ENCODE data around the gene SCRG1.

The SCRG1 gene

DNA sequence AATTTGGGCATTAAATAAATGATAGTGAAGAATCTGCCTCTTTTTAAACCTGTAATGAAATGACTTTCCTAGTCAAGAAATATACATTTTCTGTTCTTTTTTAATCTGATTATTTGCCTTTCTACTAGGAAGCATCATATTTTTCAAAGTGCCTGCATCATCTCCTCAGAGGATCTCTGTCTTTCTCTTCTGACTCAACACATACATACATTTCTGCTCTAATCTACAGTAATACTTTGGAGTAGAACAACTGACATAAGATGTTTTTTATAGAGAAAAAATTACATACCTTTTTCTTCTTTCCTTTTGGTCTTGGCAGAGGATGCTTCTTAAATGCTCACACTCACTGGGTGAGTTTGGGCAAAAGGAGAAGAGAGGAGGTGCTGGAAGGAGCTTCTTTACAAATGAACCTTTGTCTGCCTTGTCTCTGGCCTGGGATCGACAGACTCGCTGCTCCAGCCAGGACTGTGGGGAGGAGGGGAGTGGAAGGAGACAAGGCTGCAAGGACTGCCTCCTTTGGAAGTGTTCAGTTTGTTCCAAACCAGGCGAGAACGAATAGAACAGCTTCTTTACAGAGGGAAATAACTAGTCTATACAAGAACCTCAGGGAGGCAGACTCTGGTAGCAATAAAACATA, at the start of gene SCRG1:
Gene SCRG1 (minus strand): TSS at position 338 of the 637 bp plus-strand sequence. CDS start 7,702 bp downstream, outside the sequence.
- no peak for DNase-seq (ENCODE audit: low read depth in 2 of 2)

DNA sequence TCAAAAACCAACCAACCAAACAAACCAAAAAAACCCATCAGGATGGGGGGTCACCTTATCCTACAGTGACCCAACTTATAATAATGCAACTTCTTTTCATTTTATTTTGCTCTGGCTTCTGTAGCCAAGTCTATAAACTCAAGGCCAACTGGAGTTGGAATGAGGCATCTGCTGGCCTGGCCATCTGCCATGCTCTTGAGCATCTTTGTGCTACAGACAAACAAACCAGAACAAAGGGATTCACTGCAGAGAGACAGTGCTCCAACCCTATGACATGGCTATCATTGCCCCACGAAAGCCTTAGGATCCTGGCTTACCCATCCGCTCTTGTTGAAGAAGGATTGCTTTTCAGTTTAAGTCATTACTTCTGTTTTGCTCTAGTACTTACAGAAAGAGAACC, 49.2 kb upstream of the SCRG1 start:
- DNase-seq (ENCODE audit: low read depth in 2 of 2), result no peak

DNA sequence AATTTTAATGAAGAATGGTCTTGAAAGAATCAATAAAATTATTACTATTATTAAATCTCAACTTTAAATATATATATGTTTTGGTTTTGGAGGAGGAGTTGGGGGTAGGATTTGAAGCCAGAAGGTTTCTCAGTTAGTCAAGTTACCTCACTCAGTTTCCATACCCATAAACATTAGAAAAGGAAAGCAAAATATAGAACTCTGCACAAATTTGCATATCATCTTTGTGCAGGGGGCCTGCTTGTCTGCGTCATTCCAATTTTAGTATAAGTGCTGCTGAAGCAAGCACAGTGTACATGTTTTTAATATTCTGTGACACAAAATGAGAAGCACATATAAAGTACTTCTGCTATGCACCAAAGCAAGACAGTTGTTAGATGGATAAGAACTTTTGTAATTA, 47.5 kb upstream of the SCRG1 start:
- DNase-seq (ENCODE audit: low read depth in 2 of 2), result no peak

DNA sequence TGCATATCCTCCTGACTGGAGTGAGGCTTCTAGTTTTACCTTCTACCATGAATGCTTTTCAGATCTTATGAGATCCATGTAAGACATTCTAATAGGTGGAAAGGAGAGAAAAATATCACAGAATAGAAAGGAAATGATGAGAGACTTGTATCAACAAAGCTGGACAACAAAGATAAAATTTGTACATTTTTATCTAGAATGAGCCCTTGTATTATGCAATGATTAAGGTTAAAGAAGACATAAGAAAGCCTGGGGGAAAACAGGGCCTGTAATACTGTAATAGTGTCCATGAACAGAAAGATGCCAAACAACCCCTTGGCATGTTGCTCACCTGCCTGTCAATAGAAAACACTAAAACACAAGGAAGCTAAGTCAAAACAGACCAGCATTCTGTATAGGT, 44.2 kb upstream of the SCRG1 start:
- no peak for DNase-seq (ENCODE audit: low read depth in 2 of 2)

DNA sequence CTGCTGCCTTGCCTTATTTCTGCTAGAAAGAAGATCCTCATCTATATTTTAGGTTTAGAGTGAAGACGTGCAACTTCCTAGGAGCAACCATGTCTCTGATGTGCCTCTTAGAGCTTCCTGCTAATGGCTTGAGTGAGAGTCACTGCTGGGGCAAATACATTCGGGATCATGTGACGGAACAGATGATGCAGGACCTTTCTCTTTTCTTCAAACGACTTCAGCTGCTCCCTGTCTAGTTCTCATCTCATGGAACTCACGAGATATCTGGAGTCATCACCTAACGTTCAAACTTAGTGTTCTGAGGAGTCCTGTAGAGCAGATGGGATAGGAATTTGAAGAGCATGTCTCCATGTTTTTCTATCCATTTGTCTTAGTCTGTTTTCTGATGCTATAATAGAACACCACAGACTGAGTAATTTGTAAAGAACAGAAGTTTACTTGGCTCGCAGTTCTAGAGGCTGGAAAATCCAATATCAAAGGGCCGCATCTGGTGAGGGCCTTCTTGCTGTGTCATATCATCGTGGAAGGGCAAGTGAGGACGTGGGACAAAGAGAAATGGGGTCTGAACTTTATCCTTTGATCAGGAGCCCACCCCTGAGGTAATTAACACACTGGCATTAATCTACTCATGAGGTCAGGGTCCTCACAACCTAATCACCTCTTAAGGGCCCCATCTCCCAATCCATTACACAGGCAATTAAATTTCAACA, 43.5 kb upstream of the SCRG1 start:
- DNase-seq (ENCODE audit: low read depth in 2 of 2), result no peak

DNA sequence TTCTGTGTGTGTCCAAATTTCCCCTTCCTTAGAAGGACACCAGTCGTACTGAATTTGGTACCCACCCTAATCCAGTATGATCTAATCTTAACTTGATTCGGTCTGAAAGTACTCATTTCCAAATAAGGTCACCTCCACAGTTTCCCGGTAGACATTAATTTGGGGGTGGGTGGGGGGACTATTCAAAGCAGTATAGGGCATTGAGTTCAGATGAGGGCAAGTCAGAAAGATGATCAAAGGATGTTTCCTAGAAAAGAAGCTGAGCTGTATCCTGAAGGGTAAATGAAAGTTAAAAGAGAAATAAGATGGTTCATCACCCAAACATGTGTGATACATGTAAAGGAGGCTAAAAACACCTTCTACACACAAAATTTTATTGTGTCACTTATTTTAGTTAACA, 42.0 kb upstream of the SCRG1 start:
- DNase-seq (ENCODE audit: low read depth in 2 of 2), result no peak

DNA sequence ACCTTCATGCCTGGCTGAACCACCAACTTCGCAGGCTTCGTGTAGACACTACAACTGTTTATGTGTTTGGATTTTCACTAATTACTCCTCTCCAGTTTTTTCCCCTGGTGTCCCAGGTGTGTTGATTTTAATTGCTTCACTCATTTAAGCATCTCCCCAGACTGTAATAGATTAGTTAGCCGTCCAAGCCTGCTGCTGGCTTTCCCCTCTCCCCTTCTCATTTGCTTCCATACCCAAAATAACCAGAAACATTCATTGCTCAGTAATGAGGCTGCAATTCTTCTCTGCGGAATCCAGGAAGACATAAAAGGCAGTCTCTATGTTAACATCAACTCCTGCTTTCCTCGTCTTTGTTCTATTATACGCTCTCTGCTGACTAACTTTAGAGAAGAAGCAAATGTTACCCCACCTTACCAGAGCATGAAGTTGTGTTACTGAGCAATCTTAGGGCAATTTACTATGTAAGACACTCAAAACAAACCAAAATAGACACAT, 37.9 kb upstream of the SCRG1 start:
- no peak for DNase-seq (ENCODE audit: low read depth in 2 of 2)

DNA sequence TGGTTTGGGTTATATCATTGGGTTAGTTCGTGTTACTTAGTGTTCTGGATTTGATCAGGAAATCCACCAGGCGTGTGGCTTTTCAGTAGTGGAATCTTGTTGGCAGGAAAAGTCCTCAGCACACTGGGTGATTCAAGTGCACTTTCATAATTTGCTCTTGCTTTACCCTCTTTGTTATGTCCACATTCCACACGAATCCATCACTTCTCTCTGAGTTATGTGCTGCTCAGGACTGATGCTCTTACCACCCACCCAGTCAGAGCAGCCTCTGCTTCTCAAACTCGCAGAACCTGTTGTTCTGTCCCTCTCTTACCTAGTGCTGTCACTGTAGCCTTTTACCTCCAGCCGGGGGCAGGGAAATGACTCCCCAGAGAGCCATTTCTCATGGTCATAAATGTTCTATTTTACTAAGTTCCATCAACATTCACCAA, 37.2 kb upstream of the SCRG1 start:
- DNase-seq (ENCODE audit: low read depth in 2 of 2), result no peak

DNA sequence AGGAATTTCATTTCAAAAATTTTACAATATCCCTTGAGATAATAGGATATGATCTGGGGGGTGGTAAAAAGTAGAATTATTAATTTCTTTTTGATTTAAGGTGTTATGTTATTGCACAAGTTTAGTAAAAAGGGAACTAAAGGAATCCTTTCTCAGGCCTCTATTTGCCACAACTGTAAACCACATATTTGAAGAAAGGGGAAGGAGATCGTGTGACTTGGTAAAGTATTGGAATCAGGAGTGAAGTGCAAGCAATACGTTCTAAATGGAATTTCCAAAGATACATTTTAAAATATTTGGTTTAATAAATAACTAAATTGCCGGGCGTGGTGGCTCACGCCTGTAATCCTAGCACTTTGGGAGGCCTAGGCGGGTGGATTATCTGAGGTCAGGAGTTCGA, 35.3 kb upstream of the SCRG1 start:
- no peak for DNase-seq (ENCODE audit: low read depth in 2 of 2)

DNA sequence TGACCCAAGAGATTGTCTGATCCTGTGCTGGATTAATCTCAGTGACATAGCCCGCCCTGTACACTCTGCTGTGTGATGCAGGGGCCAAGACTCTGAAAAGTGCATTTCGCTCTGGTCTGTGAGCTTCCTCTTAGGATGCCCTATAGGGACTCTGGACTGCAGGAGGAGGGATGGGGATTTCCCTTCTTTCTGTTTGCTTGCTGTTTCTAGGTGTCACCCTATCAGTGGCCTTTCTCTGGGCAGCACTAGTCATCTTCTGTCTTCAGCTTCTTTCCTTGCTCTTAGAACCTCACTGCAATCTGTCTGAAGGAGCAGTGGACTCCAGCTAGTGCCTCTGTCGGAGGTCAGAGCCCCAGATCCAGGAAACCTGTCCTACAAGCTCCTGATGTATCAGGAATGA, 34.5 kb upstream of the SCRG1 start:
- no peak for DNase-seq (ENCODE audit: low read depth in 2 of 2)

DNA sequence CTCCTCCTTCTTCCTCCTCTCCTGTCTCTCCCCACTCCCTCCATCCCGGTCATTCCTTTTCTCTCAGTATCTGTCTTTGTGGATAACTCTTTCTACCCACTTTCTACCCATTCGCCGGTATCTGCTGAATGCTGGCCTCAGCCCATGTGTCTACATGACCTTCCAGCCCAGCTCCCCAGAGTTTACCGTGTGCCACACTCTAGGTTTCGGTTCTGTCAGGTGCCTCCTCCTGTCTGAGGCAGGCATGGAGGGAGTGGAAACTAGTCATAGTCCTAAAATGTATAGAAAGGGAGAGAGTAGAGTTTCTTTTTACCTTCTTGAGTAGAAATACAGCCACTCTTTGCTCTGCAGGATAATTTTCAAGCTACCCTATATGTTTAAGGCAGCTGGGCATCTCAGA, 33.5 kb upstream of the SCRG1 start:
- DNase-seq (ENCODE audit: low read depth in 2 of 2), result no peak

DNA sequence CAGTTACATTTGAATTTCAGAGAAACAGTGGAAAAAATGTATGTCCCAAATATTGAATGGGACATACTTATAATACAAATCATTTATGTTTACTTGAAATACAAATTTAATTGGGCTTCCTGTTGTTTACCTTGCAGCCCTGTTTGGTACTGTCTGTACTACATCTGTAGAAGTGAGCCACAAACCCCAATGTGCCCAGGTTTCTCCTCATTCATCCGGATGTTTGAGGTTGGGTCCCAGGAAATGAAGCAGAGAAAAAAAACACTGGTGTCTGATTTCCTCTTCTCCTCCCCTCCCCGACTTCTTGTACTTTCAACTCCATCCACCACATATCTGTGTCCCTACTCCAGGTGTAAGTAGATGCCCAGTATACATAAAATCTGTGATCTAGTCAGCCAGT, 27.1 kb upstream of the SCRG1 start:
- no peak for DNase-seq (ENCODE audit: low read depth in 2 of 2)

DNA sequence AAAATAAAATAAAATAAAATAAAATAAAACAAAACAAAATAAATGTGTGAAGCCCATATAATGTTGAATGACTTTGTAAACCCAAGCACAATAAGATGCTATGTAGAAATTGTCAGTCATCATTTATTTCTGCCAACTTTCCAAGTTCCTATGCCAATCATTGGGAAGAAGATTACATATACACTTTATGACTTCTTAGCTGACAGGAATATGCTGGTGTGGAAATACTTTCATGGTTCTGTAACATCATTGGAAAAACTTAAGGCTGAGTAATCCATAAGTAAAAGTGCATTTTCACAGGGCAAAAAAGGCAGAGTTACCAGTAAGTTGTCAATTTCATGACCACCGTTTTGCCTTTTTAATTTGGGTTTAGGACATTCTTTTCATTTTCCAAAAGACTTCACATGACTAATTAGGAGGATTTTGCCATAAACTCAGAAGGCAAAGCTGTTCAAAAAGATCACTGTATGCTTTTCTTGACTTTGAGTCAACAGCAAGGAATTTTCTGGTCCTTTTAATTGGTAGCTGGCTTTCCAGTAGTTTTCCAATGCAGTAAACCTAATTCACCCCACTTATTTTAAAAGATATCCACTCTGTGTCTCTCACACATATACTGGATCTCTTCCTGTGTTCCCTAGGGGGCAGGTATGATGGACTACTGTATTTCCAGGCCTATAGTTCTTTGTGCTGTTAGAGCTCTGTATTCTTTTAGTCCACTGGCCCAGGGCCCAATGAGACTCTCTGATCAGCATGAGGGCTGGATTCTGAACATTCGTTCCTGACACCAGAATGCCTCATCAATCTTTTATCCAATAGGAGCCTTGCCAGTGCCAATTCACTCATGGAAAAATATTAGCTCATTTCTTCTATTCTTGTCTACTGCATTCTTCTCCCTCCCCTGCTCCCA, 26.2 kb upstream of the SCRG1 start:
- DNase-seq (ENCODE audit: low read depth in 2 of 2), result no peak

DNA sequence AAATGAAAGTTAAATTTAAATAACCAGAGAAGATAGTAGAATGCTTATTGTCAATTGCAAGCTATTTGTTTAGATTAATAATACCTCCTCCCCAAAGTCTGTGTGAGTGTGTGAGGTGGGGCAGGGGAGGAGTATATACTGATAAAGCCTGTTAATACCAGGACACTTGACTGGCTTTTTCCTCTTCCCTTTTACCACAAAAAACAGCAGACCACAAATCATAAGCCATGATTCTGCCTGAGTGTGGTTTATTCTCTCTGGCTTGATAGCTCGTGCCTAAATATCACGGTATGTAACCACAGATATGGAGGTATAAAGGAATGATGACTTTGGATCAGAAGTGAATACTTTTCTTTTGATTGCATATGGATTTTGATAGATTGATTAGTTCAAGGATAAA, 21.9 kb upstream of the SCRG1 start:
- no peak for DNase-seq (ENCODE audit: low read depth in 2 of 2)

DNA sequence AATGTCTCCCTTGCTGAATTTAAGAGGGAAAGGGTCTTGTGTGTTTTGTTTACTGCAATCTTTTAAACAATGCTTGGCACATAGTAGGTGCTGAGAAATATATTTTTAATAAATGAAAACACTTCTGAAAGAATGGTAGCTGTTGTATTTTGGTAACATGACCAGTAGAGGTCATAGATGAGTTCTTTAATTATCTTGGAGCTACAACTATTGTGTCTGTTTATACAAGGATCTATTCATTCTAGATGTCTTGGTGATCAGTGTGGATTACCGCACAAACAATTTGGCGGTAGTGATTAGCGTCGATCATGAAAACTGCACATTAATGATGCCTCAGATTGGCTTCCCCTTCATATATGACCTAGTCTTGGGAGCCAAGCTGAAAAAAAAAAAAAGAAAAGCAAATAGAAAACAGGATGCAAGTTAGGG, 21.4 kb upstream of the SCRG1 start:
- no peak for DNase-seq (ENCODE audit: low read depth in 2 of 2)

DNA sequence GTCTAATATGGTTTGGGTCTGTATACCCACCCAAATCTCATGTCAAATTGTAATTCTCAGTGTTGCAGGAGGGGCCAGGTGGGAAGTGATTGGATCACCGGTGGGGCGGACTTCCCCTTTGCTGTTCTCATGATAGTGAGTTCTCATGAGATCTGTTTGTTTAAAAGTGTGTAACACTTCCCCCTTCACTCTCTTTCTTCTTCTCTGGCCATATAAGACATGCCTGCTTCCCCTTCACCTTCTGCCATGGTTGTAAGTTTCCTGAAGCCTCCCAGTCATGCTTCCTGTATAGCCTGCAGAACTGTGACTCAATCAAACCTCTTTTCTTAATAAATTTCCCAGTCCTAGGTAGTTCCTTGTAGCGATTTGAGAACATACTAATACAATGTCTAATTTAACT, 19.7 kb upstream of the SCRG1 start:
- no peak for DNase-seq (ENCODE audit: low read depth in 2 of 2)

DNA sequence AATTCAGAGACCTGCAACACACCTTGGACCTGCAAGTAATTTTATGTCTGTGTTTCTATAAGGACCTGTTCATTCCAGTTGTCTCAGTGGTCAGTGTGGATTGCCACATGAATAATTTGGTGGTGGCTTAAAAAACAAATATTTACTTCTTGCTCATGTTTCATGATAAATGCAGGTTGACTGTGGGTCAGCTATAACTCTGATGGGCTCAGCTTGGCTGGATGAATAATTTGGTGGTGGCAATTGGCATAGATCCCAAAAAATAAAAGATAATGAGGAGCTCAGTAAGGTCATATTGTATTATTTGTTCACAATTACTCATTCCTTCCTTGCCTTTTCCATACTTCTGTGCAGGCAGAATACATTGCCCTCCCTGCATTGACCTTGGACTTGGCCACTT, 18.9 kb upstream of the SCRG1 start:
- no peak for DNase-seq (ENCODE audit: low read depth in 2 of 2)

DNA sequence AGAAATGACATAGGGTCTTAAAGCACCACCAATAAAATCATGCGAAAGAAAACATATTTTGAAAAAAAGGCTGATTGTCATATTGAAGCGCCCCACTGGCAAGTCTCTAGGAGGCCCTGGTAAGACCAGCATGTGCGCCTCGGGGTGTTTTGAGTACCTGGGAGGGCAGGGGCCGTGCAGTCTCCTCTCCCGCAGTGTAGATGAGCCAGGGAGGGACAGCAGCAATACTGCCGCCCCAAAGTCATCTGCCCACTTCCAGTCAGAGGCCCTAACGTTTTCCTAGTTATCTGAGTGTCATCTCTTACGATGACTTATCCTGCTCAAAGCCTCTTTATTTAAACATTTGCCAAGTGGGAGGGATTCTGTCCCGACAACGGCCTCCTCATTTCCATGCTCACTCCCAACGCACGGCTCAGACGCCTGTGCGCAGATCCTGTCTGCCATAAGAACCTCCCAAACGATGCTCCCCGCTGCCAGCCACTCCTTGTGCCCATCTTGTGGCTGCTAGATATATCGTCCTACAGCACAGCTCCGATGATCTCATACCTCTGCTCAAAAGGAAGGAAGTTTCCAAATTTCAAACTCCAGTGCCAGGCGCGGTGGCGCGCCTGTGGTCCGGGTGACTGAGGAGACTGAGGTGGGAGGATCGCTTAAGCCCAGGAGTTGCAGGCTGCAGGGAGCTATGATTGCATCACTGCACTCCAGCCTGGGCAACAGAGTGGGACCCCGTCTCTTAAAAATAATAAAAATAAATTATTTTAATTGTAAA, 17.2 kb upstream of the SCRG1 start:
- no peak for DNase-seq (ENCODE audit: low read depth in 2 of 2)

DNA sequence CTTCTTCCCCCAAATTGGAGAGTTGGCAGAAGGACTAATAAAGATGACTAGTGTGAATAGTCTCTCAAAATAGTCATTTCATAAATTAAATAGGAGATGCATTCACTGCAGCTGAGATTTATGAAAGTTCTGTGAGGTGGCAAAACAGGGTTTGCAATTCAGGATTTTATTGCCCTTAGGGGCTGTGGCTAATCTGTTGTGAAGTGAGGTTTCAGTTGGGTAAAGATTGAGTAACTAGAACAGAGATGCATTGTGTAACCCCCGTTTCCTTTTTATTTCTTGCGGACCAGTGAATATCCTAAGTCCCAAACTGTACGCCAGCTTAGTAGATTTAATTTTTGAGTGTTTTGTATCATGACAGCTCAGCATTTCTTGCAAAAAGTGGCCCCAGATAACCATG, 16.2 kb upstream of the SCRG1 start:
- DNase-seq (ENCODE audit: low read depth in 2 of 2), result no peak

DNA sequence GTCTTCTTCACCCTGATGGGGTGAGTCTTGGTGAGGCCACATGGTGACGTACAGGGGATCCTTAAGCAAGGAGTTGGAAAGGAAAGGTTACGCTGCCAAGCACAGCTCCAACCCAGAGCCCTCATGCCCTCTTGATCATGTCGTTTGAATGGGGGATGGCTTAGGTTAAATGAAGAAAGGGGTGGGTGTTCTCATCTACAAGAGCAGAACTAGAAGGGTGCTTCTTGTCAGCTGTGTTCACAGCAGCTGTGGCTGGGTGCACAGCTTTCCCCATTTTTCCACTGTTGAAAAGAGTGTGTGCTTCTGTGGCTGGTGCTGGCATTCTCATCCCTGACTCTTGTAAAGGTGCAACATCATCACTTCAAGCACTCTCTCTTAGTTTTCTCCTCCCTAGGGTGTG, 15.5 kb upstream of the SCRG1 start:
- DNase-seq (ENCODE audit: low read depth in 2 of 2), result no peak

DNA sequence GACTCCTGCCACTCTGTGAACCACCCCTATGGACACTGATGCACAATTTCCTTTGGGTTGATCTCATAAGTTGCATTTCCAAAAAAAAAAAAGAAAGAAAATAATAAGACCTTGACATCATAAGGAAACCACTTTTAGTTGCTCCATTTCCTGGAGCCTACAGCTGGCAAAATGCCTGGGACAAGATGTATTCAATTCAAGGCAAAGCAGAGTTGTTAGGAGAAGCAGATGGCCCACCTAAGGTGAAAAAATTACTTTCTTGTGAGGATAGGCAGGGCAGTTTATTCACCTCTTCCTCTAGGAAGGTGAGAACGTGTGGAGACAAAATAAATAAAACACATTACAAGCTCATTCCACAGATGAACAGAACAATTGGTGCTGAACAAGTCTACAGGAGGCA, 14.1 kb upstream of the SCRG1 start:
- DNase-seq (ENCODE audit: low read depth in 2 of 2), result no peak

Data from stimulated activated CD4-positive, alpha-beta T cell treated with anti-CD3 and anti-CD28 coated beads, Interleukin-12 subunit alpha, Interleukin-12 subunit beta, amount 100 ng/mL, for 24 hours (primary cell).